GM04504 (cell line): ENCODE measurements around the gene GNPTG.

ENCODE experiments used
- DNase-seq: peaks from one replicate; pipeline ENCODE4 v3.0.0-alpha.2; 2012; ENCODE audit warnings: low read depth

The GNPTG gene

DNA sequence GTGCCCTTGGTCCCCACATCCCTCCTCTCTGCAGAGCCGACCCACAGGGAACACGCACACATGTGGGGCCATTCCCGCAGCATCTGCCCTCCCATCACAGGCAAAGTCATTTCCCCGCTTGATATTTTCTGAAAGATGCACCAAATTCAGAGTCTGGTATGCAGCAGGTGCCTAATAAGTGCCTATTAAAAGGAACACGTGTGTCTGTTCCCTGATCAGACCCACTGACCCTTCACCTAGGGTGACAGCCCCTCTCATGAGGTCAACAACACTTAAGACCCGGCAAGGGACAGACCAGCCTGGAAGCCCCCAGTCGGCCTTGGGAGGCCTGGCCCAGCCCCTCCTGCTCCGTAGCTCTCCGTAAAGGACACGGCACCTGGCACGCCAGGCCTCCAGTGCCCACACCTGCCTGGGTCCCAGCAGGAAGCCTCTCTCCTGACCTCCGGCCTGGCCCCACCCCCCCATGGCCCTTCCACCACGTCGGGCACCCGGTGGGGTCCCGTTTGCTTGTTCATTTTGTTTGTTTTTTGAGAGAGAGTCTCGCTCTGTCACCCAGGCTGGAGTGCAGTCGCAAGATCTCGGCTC lies 42.7 kb downstream of the GNPTG start:
- DNase-seq, result no peak

DNA sequence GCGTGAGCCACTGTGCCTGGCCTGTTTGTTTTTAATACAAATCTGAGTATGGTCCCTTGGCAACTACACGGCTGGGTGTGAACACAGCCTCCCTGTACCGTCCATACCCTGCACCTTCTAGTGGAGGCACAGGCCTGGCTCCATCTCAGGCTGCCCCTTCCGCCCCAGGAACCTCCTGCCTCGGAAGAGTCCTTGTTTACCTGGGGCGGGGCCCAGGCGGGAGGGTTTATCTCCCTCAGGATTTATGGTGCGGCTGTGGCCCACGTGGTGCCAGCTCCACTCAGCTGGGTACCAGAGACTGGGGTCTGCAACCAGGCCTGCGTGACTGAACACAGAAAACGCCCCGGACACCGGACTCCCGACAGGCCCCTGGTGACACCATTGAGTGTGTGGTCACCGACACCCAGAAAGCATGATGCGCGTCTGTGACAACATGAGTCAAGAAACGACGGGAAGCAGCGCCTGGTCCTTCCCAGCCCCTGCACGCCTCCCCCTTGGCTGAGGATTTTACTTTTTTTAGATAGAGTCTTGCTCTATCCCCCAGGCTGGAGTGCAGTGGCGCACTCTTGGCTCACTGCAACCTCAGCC lies 43.8 kb downstream of the GNPTG start:
- DNase-seq, result no peak

DNA sequence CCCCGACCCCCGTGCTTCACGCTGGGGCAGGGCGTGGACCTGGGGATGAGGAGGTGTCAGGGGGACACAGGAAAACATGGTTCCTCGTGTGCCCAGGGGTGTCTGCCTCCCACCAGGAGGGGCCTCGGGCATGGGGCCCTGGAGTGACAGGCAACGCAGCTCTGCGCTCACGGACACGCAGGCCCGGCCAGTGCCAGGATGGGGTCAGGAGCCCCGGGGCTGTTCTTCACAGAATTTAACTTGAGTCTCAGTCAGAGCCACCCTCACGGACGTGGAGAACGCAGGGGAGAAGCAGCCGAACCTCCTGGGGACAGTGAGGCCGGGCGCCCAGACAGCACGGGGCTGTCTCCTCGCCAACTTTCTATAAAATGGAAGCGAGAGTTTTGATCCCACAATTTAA lies 46.0 kb downstream of the GNPTG start:
- no peak for DNase-seq

DNA sequence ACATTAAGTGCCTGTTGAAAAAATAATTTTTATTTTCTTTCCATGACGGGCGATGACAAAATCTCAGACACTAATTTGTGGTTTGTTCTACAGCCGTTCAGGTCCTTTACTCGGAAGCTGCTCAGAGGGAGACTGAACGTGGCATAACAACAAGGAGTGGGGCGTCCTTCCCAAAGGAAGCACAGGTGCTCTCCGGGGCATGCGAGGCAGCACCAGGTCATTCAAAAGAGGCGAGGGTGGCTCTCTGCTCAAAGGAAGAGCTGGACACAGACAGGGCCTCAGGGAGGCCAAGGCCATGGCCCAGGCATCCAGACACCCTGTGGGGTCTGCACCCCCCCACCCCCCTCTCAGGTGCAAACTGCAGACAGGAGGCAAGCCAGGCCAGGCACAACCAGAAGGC lies 46.6 kb downstream of the GNPTG start:
- DNase-seq, result no peak

DNA sequence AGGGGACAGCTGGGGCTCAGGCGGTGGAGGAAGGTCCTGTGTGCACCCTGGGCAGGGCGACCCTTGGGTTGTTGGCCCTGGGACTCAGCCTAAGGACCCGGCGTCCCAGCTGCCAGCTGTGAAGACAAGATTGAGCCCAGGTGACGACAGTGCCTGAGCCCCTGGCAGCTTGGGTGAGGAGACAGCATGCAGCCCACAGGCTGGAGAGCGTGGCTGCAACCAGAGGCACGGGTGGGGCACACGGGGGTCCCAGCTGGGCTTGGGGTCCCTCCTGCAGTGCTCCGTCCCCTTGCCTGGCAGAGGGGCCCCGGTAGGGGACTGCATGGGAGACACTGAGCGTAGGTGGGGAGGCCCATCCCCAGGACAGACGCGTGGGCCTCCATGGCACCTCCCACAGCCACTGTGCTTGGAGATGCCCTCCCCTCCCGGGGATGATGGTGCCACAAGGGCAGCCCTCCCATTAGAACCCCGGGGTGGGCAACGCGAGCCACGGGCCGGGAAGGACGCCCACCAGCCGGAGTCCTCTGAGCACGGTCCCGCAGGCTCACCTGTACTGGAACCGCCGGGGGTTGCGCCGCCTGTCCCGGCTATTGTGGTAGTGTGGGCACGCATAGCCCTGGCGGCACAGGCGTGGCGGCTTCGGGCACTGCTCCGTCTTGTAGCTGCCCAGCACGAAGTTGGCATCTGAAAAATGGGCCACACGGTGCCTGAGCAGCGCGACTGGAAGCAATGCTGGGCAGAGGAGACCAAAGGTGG lies 47.3 kb downstream of the GNPTG start:
- DNase-seq, result no peak

DNA sequence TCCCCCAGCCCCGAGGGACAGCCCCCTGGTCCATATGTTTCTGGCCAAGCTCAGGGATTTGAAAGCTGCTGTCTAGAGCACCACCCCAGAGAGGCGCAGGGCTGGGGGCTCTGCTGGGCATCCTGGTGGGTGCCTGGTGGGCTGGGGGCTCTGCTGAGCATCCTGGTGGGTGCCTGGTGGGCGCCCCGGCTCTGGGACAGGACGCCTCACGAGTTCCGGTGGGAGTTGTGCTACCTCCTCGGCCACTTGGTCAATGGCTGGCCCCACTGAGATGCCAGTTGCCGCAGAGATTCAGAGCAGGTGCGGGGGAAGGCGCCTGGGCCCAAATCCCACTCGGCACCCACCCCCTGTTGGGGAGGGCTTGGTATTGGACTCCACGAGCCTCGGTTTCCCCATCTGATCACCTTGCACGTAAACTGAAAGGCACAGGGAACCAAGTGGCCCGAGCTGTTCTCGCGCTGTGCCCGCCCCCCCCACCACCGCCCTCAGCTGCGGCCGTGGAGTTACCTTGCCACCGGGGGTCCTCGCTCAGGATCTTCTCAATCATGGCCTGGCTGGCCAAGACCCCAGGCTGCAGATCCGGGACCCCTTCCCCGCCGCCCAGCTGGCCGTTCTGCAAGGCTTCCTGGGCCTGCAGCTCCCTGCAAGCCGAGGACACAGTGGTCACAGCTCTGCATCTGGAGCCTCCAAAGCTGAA lies 49.5 kb downstream of the GNPTG start:
- no peak for DNase-seq

DNA sequence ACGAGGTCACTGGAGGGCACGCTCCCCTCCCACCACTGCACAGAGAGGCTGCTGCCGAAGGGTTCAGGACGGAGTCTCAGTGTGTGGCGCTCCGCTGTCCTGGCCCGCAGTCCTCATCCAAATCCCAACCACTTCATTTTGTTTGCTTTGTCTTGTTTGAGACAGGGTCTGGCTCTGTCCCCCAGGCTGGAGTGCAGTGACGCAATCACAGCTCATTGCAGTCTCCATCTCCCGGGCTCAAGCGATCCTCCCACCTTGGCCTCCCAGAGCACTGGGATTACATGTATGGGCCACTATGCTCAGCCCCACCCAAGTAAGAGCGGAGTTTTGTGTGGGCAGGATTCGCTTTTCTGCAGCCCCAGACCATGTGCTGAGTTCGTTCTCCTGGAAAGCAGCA lies 50.0 kb downstream of the GNPTG start:
- no peak for DNase-seq

DNA sequence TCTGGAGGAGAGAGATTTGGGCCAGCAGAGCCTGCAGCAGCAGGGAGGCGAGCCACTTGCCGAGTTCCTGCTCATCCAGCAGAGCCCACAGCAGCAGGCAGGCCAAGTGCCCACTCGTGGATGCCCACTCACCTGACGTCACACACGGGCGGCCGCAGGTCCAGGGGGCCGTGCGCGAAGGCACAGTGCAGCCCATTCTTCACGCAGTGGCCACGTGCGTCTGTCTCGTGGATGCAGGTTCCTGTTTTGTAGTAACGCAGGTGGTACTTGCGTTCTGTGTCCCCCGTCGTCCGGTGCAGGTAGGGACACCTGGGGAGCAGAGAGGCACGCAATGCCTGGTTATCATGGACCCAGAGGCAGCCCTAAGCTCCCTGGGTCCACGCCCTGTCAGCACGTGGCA lies 51.3 kb downstream of the GNPTG start:
- no peak for DNase-seq

DNA sequence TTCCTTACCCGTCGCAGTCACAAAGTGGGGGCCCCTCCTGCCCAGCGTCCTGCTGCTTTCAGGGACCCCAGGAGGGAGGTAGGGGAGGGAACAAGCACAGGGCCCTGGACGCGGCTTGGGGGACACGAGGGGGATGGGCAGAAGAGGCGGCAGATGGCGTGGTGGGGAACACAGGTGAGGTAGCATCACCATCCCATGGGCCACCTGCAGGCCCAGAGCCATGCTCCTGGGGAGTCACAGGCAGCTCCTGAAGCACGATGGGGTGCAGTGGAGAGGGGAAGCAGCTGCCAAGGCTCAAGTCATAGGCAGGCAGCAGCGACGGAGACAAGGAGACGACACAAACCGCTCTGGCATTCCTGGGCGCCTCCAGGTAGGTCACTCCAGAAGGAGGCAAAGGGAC lies 52.0 kb downstream of the GNPTG start:
- no peak for DNase-seq

DNA sequence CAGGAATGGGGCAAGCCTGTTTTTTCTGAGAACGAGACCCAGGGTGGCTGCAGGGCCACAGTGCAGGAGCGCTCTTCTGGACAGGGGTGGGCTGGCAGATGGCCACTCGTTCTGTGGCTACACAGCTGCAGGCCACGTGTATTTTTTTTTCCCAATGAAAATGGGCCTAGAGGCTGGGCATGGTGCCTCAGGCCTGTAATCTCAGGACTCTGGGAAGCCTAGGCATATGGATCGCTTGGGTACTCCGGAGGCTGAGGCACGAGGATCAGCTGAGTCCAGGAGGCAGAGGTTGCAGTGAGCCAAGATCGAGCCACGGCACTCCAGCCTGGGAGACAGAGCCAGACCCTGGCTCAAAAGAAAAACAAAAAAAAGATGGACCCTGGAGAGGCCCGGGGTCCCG lies 56.0 kb downstream of the GNPTG start:
- DNase-seq, result peak; percentile 44

DNA sequence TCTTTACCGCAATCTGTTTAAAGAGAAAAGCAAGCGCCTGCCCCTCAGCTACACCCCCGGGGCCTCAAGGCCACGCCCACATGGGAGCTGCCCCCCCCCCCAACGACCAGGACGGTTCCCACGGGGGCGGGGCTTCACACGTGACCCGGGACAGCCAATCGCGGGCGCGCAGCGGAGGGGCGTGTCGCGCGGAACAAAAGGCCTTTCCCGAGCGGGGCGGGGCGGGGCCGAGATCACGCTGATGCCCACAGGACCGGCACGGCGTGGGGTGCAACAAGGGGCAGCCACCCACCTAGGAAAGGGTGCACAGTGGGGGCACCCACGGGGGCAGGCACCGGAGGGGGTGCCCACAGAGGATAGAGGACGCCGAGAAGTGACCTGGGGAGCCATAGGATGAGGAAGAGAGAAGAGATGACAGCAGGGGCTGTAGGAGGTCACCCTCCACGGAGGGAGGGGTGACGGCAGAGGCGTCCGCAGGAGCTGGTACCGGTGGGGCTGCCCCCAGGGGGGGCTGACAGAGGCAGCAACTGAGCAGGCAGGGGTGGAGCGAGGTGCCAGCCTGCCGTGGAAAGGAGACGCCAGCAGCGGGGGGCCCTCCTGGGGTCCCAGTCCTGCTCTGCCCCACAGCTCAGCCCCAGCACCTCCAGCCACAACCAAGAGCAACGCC lies 56.6 kb downstream of the GNPTG start:
- DNase-seq, result peak; percentile 71

DNA sequence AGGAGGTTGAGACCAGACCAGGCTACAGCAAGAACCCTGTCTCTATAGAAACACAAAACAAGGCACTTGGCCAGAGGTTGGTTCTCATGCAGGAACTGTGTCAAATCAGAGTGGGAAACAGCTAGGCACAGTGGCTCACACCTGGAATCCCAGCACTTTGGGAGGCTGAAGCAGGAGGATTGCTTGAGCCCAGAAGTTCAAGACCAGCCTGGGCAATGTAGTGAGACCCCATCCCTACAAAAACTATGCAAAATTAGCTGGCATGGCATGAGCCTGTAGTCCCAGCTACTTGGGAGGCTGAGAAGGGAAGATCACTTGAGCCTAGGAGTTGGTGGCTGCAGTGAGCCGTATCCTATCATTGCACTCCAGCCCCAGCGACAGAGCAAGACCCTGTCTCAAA lies 61.1 kb downstream of the GNPTG start:
- no peak for DNase-seq
